Astrocyte (in vitro differentiated cells and primary cell): ENCODE measurements around the gene PCYOX1L. TPM values are rescaled to one million over a fixed set of nuclear protein-coding genes. Genes with fewer than 3 reads are reported as not detected.

ENCODE experiments used
- DNase-seq: peaks from one replicate; pipeline ENCODE4 v3.0.0-alpha.2; 2010; ENCODE audit warnings: low read depth
- FAIRE-seq: peaks from 2 replicates; lab custom pipeline; 2011; peaks lifted over from hg19 to GRCh38; lab: Jason Lieb, UNC
- H2AFZ ChIP-seq: 2 replicates; pipeline ENCODE4 v1.6.0; 2012; ENCODE audit warnings: low read depth, low read length, inconsistent platforms
- H3K27ac ChIP-seq: 2 replicates; pipeline ENCODE4 v1.5.1; 2011; ENCODE audit warnings: low read depth, low read length, inconsistent platforms
- H3K27me3 ChIP-seq: 2 replicates; pipeline ENCODE4 v1.6.0; 2011; ENCODE audit warnings: low read length, inconsistent platforms; ENCODE audit not compliant: insufficient read depth
- H3K36me3 ChIP-seq: 2 replicates; pipeline ENCODE4 v1.5.1; 2011; ENCODE audit warnings: low read length, inconsistent platforms; ENCODE audit not compliant: insufficient read depth
- H3K4me1 ChIP-seq: 2 replicates; pipeline ENCODE4 v1.5.1; 2011; ENCODE audit warnings: low read length, inconsistent platforms; ENCODE audit not compliant: insufficient read depth
- H3K4me2 ChIP-seq: 2 replicates; pipeline ENCODE4 v1.6.0; 2012; ENCODE audit warnings: low read length, inconsistent platforms
- H3K4me3 ChIP-seq: 2 replicates; pipeline ENCODE4 v1.5.1; 2011; ENCODE audit warnings: low read depth, mild to moderate bottlenecking, low read length, inconsistent platforms; ENCODE audit not compliant: insufficient read depth
- H3K79me2 ChIP-seq: 2 replicates; pipeline ENCODE4 v1.6.0; 2012; ENCODE audit warnings: mild to moderate bottlenecking, low read length, inconsistent platforms; ENCODE audit not compliant: insufficient read depth
- H3K9ac ChIP-seq: 2 replicates; pipeline ENCODE4 v1.6.0; 2012; ENCODE audit warnings: mild to moderate bottlenecking, low read length, inconsistent platforms
- H3K9me3 ChIP-seq: 2 replicates; pipeline ENCODE4 v1.5.1; 2012; ENCODE audit warnings: low read depth, mild to moderate bottlenecking, low read length, inconsistent platforms; ENCODE audit not compliant: insufficient read depth
- H4K20me1 ChIP-seq: 2 replicates; pipeline ENCODE4 v1.6.0; 2012; ENCODE audit warnings: low read length, inconsistent platforms; ENCODE audit not compliant: insufficient read depth
- H3K27ac Mint-ChIP-seq: one replicate; pipeline ENCODE4 v1.8.0; 2021; ENCODE audit warnings: mild to moderate bottlenecking, mixed read lengths; ENCODE audit not compliant: unreplicated experiment
- H3K27me3 Mint-ChIP-seq: one replicate; pipeline ENCODE4 v1.8.0; 2021; ENCODE audit warnings: low read depth, mixed read lengths; ENCODE audit not compliant: unreplicated experiment
- H3K36me3 Mint-ChIP-seq: one replicate; pipeline ENCODE4 v1.8.0; 2021; ENCODE audit warnings: low read depth, mixed read lengths; ENCODE audit not compliant: unreplicated experiment
- H3K4me1 Mint-ChIP-seq: one replicate; pipeline ENCODE4 v1.8.0; 2021; ENCODE audit warnings: low read depth, mixed read lengths; ENCODE audit not compliant: unreplicated experiment
- H3K4me3 Mint-ChIP-seq: one replicate; pipeline ENCODE4 v1.8.0; 2021; ENCODE audit warnings: mild to moderate bottlenecking, moderate library complexity, mixed read lengths; ENCODE audit not compliant: unreplicated experiment
- H3K9me3 Mint-ChIP-seq: one replicate; pipeline ENCODE4 v1.8.0; 2021; ENCODE audit warnings: mild to moderate bottlenecking, mixed read lengths; ENCODE audit not compliant: unreplicated experiment
- CTCF ChIP-seq: IDR thresholded peaks from 2 replicates; pipeline ENCODE4 v1.5.1; 2011; ENCODE audit warnings: low read depth, mild to moderate bottlenecking, inconsistent platforms, low read length, moderate library complexity; ENCODE audit not compliant: insufficient read depth
- EZH2 ChIP-seq: IDR thresholded peaks from 2 replicates; pipeline ENCODE4 v1.6.1; 2012; ENCODE audit warnings: mild to moderate bottlenecking, low read length, inconsistent platforms; ENCODE audit not compliant: insufficient read depth
- total RNA-seq: library from RNA; stranded (reverse); gene quantifications from 2 replicates; pipeline ENCODE4 v1.2.1, GENCODE V29; 2021

The PCYOX1L gene
- total RNA-seq, 1 donor from 2014 or later: 16.6 TPM

- Histone ChIP-seq H3K27me3 (no peaks in the 10 kb centered on the region), H4K20me1 (no peaks in the 10 kb centered on the region), H3K4me2 (no peak overlapping the region), H3K4me1 (no peaks in the 10 kb centered on the region), H3K27ac (no peak overlapping the region), H3K36me3 (no peaks in the 10 kb centered on the region), H3K4me3 (no peak overlapping the region), H2AFZ (no peak overlapping the region), H3K79me2 (no peaks in the 10 kb centered on the region), H3K9ac (no peak overlapping the region), H3K9me3 (no peaks in the 10 kb centered on the region)
- Mint-ChIP-seq H3K27ac (no peak overlapping the region), H3K27me3 (no peaks in the 10 kb centered on the region), H3K4me1 (peaks cover 16% of the 10 kb centered on the region), H3K9me3 (no peaks in the 10 kb centered on the region), H3K36me3 (no peaks in the 10 kb centered on the region), H3K4me3 (no peak overlapping the region)
- FAIRE-seq: no peak
- DNase-seq: no peak
- no peak for TF ChIP-seq EZH2
Measured at GRCh38 chr5:149365418-149365817, 7.6 kb downstream of the PCYOX1L start.

DNA sequence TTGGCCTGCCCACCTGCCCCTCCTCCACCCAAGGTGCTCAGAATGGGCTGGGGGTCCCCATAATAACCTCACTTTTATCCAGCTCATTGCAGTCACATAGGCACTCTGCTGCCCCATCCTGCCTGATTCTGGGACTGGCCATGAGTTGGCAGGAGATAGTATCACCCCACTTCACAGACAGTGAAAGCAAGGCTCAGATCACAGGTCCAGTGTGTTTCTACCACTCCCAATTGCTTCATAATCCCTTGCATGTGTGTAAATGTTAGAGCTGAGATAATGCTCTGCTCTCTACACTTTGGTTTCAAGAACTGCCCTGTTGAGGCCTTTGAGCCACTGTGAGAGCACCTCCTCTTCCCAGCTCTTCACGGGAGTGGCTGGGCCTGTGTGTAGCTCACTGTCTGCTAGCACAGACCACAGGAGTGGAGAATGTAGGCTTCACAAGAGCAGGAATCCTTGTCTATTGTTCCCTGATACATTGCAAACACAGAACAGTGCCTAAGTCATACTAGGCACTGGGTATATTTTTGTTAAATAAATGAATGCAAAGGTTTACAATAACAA lies 8.4 kb downstream of the PCYOX1L start:
- H3K9ac ChIP-seq: no peak overlapping the region
- H3K4me3 Mint-ChIP-seq: no peak overlapping the region
- TF ChIP-seq CTCF (no peak), EZH2 (no peak)
- peaks cover 16% of the 10 kb centered on the region for H3K4me1 Mint-ChIP-seq
- H3K27ac ChIP-seq: no peak overlapping the region
- H3K36me3 Mint-ChIP-seq: no peaks in the 10 kb centered on the region
- no peak overlapping the region for H2AFZ ChIP-seq
- no peak for FAIRE-seq
- H3K27me3 ChIP-seq: no peaks in the 10 kb centered on the region
- no peak overlapping the region for H3K4me3 ChIP-seq
- H3K36me3 ChIP-seq: no peaks in the 10 kb centered on the region
- no peaks in the 10 kb centered on the region for H3K4me1 ChIP-seq
- H3K79me2 ChIP-seq: no peaks in the 10 kb centered on the region
- H3K27me3 Mint-ChIP-seq: no peaks in the 10 kb centered on the region
- no peaks in the 10 kb centered on the region for H4K20me1 ChIP-seq
- DNase-seq: no peak
- no peaks in the 10 kb centered on the region for H3K9me3 ChIP-seq
- no peaks in the 10 kb centered on the region for H3K9me3 Mint-ChIP-seq
- no peak overlapping the region for H3K27ac Mint-ChIP-seq
- no peak overlapping the region for H3K4me2 ChIP-seq

GRCh38 chr5:149367249-149367971 lies 9.6 kb downstream of the PCYOX1L start:
- H3K36me3 ChIP-seq: no peaks in the 10 kb centered on the region
- no peaks in the 10 kb centered on the region for H3K27me3 ChIP-seq
- no peaks in the 10 kb centered on the region for H3K79me2 ChIP-seq
- peak overlapping the region; percentile 8 for H3K4me2 ChIP-seq
- H3K27me3 Mint-ChIP-seq: no peaks in the 10 kb centered on the region
- no peak overlapping the region for H3K4me3 Mint-ChIP-seq
- no peaks in the 10 kb centered on the region for H3K4me1 ChIP-seq
- TF ChIP-seq CTCF: peak; percentile 94
- TF ChIP-seq EZH2: no peak
- no peak for FAIRE-seq
- H3K9me3 ChIP-seq: no peaks in the 10 kb centered on the region
- H3K27ac ChIP-seq: no peak overlapping the region
- peak overlapping the region; percentile 48 for H3K27ac Mint-ChIP-seq
- no peaks in the 10 kb centered on the region for H4K20me1 ChIP-seq
- DNase-seq: peak; percentile 18
- peak overlapping the region; percentile 48 for H2AFZ ChIP-seq
- no peaks in the 10 kb centered on the region for H3K9me3 Mint-ChIP-seq
- no peaks in the 10 kb centered on the region for H3K36me3 Mint-ChIP-seq
- H3K9ac ChIP-seq: no peak overlapping the region
- H3K4me3 ChIP-seq: no peak overlapping the region
- peaks cover 16% of the 10 kb centered on the region for H3K4me1 Mint-ChIP-seq
